ENCODE data around the gene UNC5B. TPM values are rescaled to one million over a fixed set of nuclear protein-coding genes. Genes with fewer than 3 reads are reported as not detected.

The UNC5B gene
- total and polyA plus RNA-seq, 11 donors, result 4.8 to 22.8 (median 10.1) TPM

DNA sequence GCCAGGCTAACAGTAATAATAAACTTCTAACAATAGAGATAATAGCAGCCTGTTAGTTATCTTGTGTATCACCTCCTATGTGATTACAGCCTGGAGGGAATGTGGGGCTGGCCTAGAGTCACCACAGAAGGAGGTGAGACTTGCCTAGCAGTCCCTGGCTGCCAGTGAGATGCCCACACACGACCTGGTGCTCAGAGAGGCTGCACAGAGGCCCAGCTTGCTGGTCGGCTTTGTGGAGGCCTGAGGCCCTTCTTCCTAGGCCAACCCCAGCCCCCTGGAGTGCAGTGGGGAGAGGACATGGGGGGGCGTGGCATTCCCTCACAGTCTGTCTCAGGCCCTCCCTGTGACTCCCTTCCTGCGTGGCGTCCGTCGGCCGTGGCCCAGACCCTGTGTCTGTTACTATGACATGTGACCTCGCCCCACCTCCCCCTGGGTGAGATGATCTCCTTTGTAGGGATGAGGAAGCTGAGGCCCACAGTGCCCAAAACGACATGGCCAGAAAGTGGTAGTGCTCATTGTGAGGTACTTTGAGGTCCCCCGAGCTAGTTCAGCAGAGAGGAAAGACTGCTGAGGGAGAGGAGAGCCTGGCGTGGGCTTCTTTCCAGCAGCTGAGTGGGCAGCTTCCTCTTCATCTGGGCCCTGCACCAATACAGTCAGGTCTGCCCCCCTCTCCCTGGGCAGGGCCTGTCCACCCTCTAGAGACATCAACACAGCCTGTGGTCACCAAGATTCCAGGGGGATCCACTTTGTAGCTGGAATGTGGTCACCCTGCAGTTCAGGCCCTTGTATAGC lies 29.7 kb downstream of the UNC5B start:
- Histone ChIP-seq H3K9me3 (no peaks in the 10 kb centered on the region), H3K4me1 (peaks cover 23 to 100% (median 80%) of the 10 kb centered on the region in 12 donors), H3K27ac (peak overlapping the region in 10 of 12 donors; percentile 15 to 82 (median 62)), H3K36me3 (no peaks in the 10 kb centered on the region), H3K27me3 (no peaks in the 10 kb centered on the region), H3K4me3 (no peak overlapping the region)
- 39 to 42% (median 41%) methylated on average over 12 of the region's 12 CpGs for WGBS, 4 donors
- ATAC-seq (peak in 3 of 4 donors; percentile 11 to 34 (median 19)), DNase-seq (peak in 4 of 5 donors; percentile 68 to 76 (median 68))
- TF ChIP-seq, protein P1, sequence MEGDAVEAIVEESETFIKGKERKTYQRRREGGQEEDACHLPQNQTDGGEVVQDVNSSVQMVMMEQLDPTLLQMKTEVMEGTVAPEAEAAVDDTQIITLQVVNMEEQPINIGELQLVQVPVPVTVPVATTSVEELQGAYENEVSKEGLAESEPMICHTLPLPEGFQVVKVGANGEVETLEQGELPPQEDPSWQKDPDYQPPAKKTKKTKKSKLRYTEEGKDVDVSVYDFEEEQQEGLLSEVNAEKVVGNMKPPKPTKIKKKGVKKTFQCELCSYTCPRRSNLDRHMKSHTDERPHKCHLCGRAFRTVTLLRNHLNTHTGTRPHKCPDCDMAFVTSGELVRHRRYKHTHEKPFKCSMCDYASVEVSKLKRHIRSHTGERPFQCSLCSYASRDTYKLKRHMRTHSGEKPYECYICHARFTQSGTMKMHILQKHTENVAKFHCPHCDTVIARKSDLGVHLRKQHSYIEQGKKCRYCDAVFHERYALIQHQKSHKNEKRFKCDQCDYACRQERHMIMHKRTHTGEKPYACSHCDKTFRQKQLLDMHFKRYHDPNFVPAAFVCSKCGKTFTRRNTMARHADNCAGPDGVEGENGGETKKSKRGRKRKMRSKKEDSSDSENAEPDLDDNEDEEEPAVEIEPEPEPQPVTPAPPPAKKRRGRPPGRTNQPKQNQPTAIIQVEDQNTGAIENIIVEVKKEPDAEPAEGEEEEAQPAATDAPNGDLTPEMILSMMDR (IDR thresholded peaks at IDR 0.05), result no peak
- no peak for TF ChIP-seq POLR2A (IDR thresholded peaks at IDR 0.05)
- intact Hi-C loops (cut with DNase I), result no loop called here

GRCh38 chr10:71242622-71243009 lies 30.2 kb downstream of the UNC5B start:
- no peaks in the 10 kb centered on the region for H3K9me3 ChIP-seq
- intact Hi-C loops (cut with DNase I), result no loop called here
- TF ChIP-seq POLR2A (IDR thresholded peaks at IDR 0.05), result no peak
- TF ChIP-seq, protein P1 (IDR thresholded peaks at IDR 0.05), result peak in 6 of 12 donors; percentile 9 to 32 (median 19)
- H3K27ac ChIP-seq, result peak overlapping the region in 10 of 12 donors; percentile 15 to 82 (median 62)
- no peaks in the 10 kb centered on the region for H3K27me3 ChIP-seq
- no peaks in the 10 kb centered on the region for H3K36me3 ChIP-seq
- ATAC-seq (peak in 2 of 4 donors; percentile 0 to 10), DNase-seq (peak in 3 of 5 donors; percentile 54 to 66 (median 55))
- peaks cover 23 to 100% (median 86%) of the 10 kb centered on the region in 12 donors for H3K4me1 ChIP-seq
- H3K4me3 ChIP-seq, result no peak overlapping the region
- WGBS, 4 donors, result 52 to 84% (median 67%) methylated on average over 7 to 13 of the region's 13 CpGs

DNA sequence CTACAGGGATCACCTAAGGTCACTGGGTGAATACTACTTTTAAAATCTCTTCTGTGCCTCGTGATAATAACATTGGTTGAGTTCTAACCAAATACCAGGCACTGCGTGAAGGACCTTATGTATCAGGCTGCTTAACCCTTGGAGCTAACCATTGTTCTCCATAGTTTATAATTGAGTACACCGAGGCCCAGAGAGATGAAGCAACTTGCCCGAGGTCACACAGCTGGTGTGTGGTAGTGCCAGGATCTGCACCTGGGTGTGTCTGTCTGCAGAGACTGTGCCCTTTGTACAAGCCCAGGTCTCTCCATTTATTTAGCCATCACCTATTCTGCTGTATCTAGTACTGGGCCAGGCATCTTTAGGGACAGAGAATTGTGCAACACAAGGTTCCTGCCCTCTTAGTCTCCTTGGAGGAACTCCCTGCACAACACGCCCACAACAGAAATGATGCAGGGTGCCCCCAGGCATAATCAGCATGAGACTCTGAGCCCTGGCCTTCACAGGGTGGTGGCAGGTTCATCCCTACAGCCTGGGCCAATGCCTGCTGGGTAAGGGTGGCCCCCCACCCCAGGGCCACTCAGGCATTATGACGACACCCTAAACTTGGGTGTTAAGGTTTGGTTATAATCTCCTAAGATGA lies 31.5 kb downstream of the UNC5B start:
- peak overlapping the region in 11 of 12 donors; percentile 26 to 89 (median 63) for H3K27ac ChIP-seq
- 44 to 58% (median 51%) methylated on average over 5 to 6 of the region's 6 CpGs for WGBS, 4 donors
- H3K4me1 ChIP-seq, result peaks cover 23 to 100% (median 93%) of the 10 kb centered on the region in 12 donors
- no peaks in the 10 kb centered on the region for H3K36me3 ChIP-seq
- intact Hi-C loops (cut with DNase I), result no loop called here
- H3K27me3 ChIP-seq, result no peaks in the 10 kb centered on the region
- H3K4me3 ChIP-seq, result peak overlapping the region in 4 of 12 donors; percentile 36 to 53 (median 42)
- DNase-seq, result peak in 3 of 5 donors; percentile 23 to 44 (median 41)
- TF ChIP-seq, protein P1 (IDR thresholded peaks at IDR 0.05), result no peak
- TF ChIP-seq POLR2A (IDR thresholded peaks at IDR 0.05), result no peak
- ATAC-seq, result peak in 2 of 4 donors; percentile 14 to 26
- H3K9me3 ChIP-seq, result no peaks in the 10 kb centered on the region
